Type B pancreatic cell (in vitro differentiated cells): ENCODE data around the gene LRRC31. TPM values are rescaled to one million over a fixed set of nuclear protein-coding genes. Genes with fewer than 3 reads are reported as not detected.

Source experiments
- DNase-seq: peaks from one replicate; pipeline ENCODE4 v3.0.0; 2021; ENCODE audit warnings: mixed read lengths; ENCODE audit not compliant: unreplicated experiment; ENCODE audit errors: extremely low spot score
- H3K27ac Mint-ChIP-seq: 2 replicates; pipeline ENCODE4 v1.8.0; 2021; ENCODE audit warnings: mild to moderate bottlenecking, mixed read lengths
- H3K27me3 Mint-ChIP-seq: 2 replicates; pipeline ENCODE4 v1.8.0; 2021; ENCODE audit warnings: mixed read lengths
- H3K36me3 Mint-ChIP-seq: 2 replicates; pipeline ENCODE4 v1.8.0; 2021; ENCODE audit warnings: mixed read lengths
- H3K4me1 Mint-ChIP-seq: one replicate; pipeline ENCODE4 v1.8.0; 2021; ENCODE audit warnings: mixed read lengths; ENCODE audit not compliant: unreplicated experiment
- H3K4me3 Mint-ChIP-seq: 2 replicates; pipeline ENCODE4 v1.8.0; 2021; ENCODE audit warnings: mild to moderate bottlenecking, mixed read lengths
- H3K9me3 Mint-ChIP-seq: 2 replicates; pipeline ENCODE4 v1.8.0; 2021; ENCODE audit warnings: mixed read lengths
- CTCF ChIP-seq: fragments of 200-600 bp; sonication (generic); conservative IDR thresholded peaks from 2 replicates; pipeline ENCODE4 v1.5.0; 2021; ENCODE audit warnings: antibody characterized with exemption, mild to moderate bottlenecking
- total RNA-seq: library from RNA; stranded (reverse); gene quantifications from 2 replicates; pipeline ENCODE4 v1.2.1, GENCODE V29; 2021; ENCODE audit warnings: low replicate concordance

The LRRC31 gene
- total RNA-seq, 1 donor from 2014 or later, result 1.4 TPM

GRCh38 chr3:169822983-169823382, 46.8 kb downstream of the LRRC31 start:
- no peak for DNase-seq
- TF ChIP-seq CTCF, result no peak

GRCh38 chr3:169822540-169822939, 47.2 kb downstream of the LRRC31 start:
- no peak overlapping the region for H3K4me3 Mint-ChIP-seq
- DNase-seq, result no peak
- TF ChIP-seq CTCF, result no peak
- no peaks in the 10 kb centered on the region for H3K36me3 Mint-ChIP-seq
- no peaks in the 10 kb centered on the region for H3K27me3 Mint-ChIP-seq
- H3K9me3 Mint-ChIP-seq, result no peaks in the 10 kb centered on the region
- peaks cover 14% of the 10 kb centered on the region for H3K4me1 Mint-ChIP-seq
- no peak overlapping the region for H3K27ac Mint-ChIP-seq

More at GRCh38 chr3:169822983-169823382, 46.8 kb downstream of the LRRC31 start:
- Mint-ChIP-seq H3K4me1 (peaks cover 14% of the 10 kb centered on the region), H3K9me3 (no peaks in the 10 kb centered on the region), H3K36me3 (no peaks in the 10 kb centered on the region), H3K27me3 (no peaks in the 10 kb centered on the region), H3K27ac (no peak overlapping the region), H3K4me3 (no peak overlapping the region)

GRCh38 chr3:169822091-169822490, 47.6 kb downstream of the LRRC31 start:
- Mint-ChIP-seq H3K4me3 (no peak overlapping the region), H3K27ac (no peak overlapping the region), H3K9me3 (no peaks in the 10 kb centered on the region), H3K27me3 (no peaks in the 10 kb centered on the region), H3K4me1 (peaks cover 14% of the 10 kb centered on the region), H3K36me3 (no peaks in the 10 kb centered on the region)
- no peak for TF ChIP-seq CTCF
- no peak for DNase-seq

GRCh38 chr3:169818316-169818715, 51.4 kb downstream of the LRRC31 start:
- Mint-ChIP-seq H3K4me1 (peaks cover 20% of the 10 kb centered on the region), H3K27me3 (peaks cover 1% of the 10 kb centered on the region), H3K36me3 (no peaks in the 10 kb centered on the region), H3K27ac (no peak overlapping the region), H3K4me3 (no peak overlapping the region), H3K9me3 (peaks cover 5% of the 10 kb centered on the region)
- no peak for TF ChIP-seq CTCF
- DNase-seq, result no peak

- peaks cover 7% of the 10 kb centered on the region for H3K27me3 Mint-ChIP-seq
Measured at GRCh38 chr3:169815590-169816150, 54.1 kb downstream of the LRRC31 start.

More at GRCh38 chr3:169815590-169816150, 54.1 kb downstream of the LRRC31 start:
- no peaks in the 10 kb centered on the region for H3K36me3 Mint-ChIP-seq
- TF ChIP-seq CTCF, result no peak
- no peak overlapping the region for H3K4me3 Mint-ChIP-seq
- H3K4me1 Mint-ChIP-seq, result peaks cover 36% of the 10 kb centered on the region
- no peak overlapping the region for H3K27ac Mint-ChIP-seq
- no peak for DNase-seq
- H3K9me3 Mint-ChIP-seq, result peaks cover 5% of the 10 kb centered on the region
